SK-N-SH (cell line): ENCODE results near the gene AUTS2. TPM values are rescaled to one million over a fixed set of nuclear protein-coding genes. Genes with fewer than 3 reads are reported as not detected.

Source experiments
- CTCF ChIA-PET: fragments of 300-600, 350-600 bp; formaldehyde crosslinking; extraction: SDS; loops from one replicate; lab custom pipeline; 2021; lab: Yijun Ruan, JAX
- POLR2A ChIA-PET: fragments of 350-600 bp; sonication (Branson Sonifier 250); formaldehyde crosslinking; extraction: SDS; loops from one replicate; lab custom pipeline; 2020; ENCODE audit warnings: antibody characterized with exemption, inconsistent platforms; lab: Yijun Ruan, JAX
- DNase-seq: peaks from one replicate; pipeline ENCODE4 v3.0.0; 2012
- H2AFZ ChIP-seq: fragments of 200-600 bp; sonication (generic); 2 replicates; pipeline ENCODE4 v1.8.1; 2016; ENCODE audit warnings: antibody characterized with exemption, mild to moderate bottlenecking, low read depth
- H3F3A ChIP-seq: fragments of 200-600 bp; sonication (generic); replicated peaks from 2 replicates; pipeline ENCODE3; 2016; ENCODE audit warnings: antibody characterized with exemption, mild to moderate bottlenecking; ENCODE audit not compliant: insufficient read depth
- H3K27ac ChIP-seq, 2 experiments: fragments of 200-500 bp in 1 of 2; fragments of 200-600 bp in 1 of 2; sonication (Bioruptor generic) in 1 of 2; sonication (generic), shearing (Covaris generic) in 1 of 2; 2 replicates each; pipeline versions ENCODE4 v1.5.1 to v1.6.1; 2014 to 2016; ENCODE audit warnings: low read depth in 2 of 2, inconsistent platforms in 1 of 2, low read length in 1 of 2, mild to moderate bottlenecking in 1 of 2, mixed read lengths in 1 of 2
- H3K27me3 ChIP-seq: fragments of 200-600 bp; sonication (generic), shearing (Covaris generic); 2 replicates; pipeline ENCODE4 v1.6.1; 2016; ENCODE audit warnings: mixed run types; ENCODE audit not compliant: insufficient read depth
- H3K36me3 ChIP-seq, 2 experiments: fragments of 200-500 bp in 1 of 2; fragments of 200-600 bp in 1 of 2; sonication (Bioruptor generic) in 1 of 2; sonication (generic) in 1 of 2; replicated peaks in 1 of 2; 2 replicates each; pipeline versions ENCODE3 to v1.5.1; 2014 to 2016; ENCODE audit warnings: low read length in 1 of 2, mild to moderate bottlenecking in 1 of 2; ENCODE audit not compliant: insufficient read depth in 2 of 2, control insufficient read depth in 1 of 2
- H3K4me1 ChIP-seq, 2 experiments: fragments of 200-500 bp in 1 of 2; fragments of 200-600 bp in 1 of 2; sonication (Bioruptor generic) in 1 of 2; sonication (generic), shearing (Covaris generic) in 1 of 2; 2 replicates each; pipeline versions ENCODE4 v1.5.1 to v1.6.1; 2014 to 2016; ENCODE audit warnings: low read depth in 1 of 2, low read length in 1 of 2, mixed run types in 1 of 2; ENCODE audit not compliant: insufficient read depth in 2 of 2, control insufficient read depth in 1 of 2
- H3K4me2 ChIP-seq: fragments of 200-600 bp; sonication (generic), shearing (Covaris generic); 2 replicates; pipeline ENCODE4 v1.6.1; 2017; ENCODE audit warnings: mixed run types
- H3K4me3 ChIP-seq, 2 experiments: fragments of 200-500 bp in 1 of 2; fragments of 200-600 bp in 1 of 2; sonication (Bioruptor generic) in 1 of 2; sonication (generic), shearing (Covaris generic) in 1 of 2; 2 replicates each; pipeline versions ENCODE4 v1.5.1 to v1.8.1; 2014 to 2016; ENCODE audit warnings: low read depth in 2 of 2, inconsistent platforms in 1 of 2, low read length in 1 of 2, mild to moderate bottlenecking in 1 of 2, mixed read lengths in 1 of 2, moderate library complexity in 1 of 2
- H3K79me2 ChIP-seq: fragments of 200-600 bp; sonication (generic); 2 replicates; pipeline ENCODE4 v1.8.1; 2017; ENCODE audit warnings: mild to moderate bottlenecking; ENCODE audit not compliant: insufficient read depth
- H3K9ac ChIP-seq: fragments of 200-600 bp; sonication (generic); 2 replicates; pipeline ENCODE4 v1.6.1; 2017; ENCODE audit warnings: mixed run types
- H3K9me2 ChIP-seq: fragments of 200-600 bp; sonication (generic); 2 replicates; pipeline ENCODE4 v1.6.1; 2017; ENCODE audit warnings: mixed run types
- H3K9me3 ChIP-seq: fragments of 200-600 bp; sonication (generic); 2 replicates; pipeline ENCODE4 v1.6.1; 2017; ENCODE audit warnings: mixed run types, mild to moderate bottlenecking, moderate library complexity
- H4K20me1 ChIP-seq: fragments of 200-600 bp; sonication (generic); 2 replicates; pipeline ENCODE4 v1.6.1; 2017; ENCODE audit warnings: mild to moderate bottlenecking, mixed run types; ENCODE audit not compliant: insufficient read depth
- CHD2 ChIP-seq: fragments of 150-350 bp; IDR thresholded peaks from 2 replicates; pipeline ENCODE4 v1.6.1; 2018; ENCODE audit warnings: low read length; ENCODE audit not compliant: partially characterized antibody
- ELF1 ChIP-seq: IDR thresholded peaks from 2 replicates; pipeline ENCODE4 v1.4.0; 2012
- EZH2phosphoT487 ChIP-seq: fragments of 200-600 bp; sonication (generic); IDR thresholded peaks from 2 replicates; pipeline ENCODE4 v1.6.1; 2017; ENCODE audit warnings: low read depth, mixed run types, mild to moderate bottlenecking, antibody characterized with exemption, moderate library complexity, borderline replicate concordance
- FOSL2 ChIP-seq: IDR thresholded peaks from 2 replicates; pipeline ENCODE4 v1.4.0; 2012; ENCODE audit warnings: low read depth, mild to moderate bottlenecking, moderate library complexity, borderline replicate concordance
- FOXJ3 ChIP-seq: sonication (generic); formaldehyde crosslinking; IDR thresholded peaks from 2 replicates; pipeline ENCODE4 v1.5.1; 2020; ENCODE audit warnings: mild to moderate bottlenecking, missing genetic modification reagents
- FOXM1 ChIP-seq: IDR thresholded peaks from 2 replicates; pipeline ENCODE4 v1.4.0; 2012; ENCODE audit warnings: low read depth, mild to moderate bottlenecking
- GABPA ChIP-seq: IDR thresholded peaks from 2 replicates; pipeline ENCODE4 v1.4.0; 2012; ENCODE audit warnings: low read depth, mild to moderate bottlenecking
- GATA2 ChIP-seq: sonication (generic); formaldehyde crosslinking; IDR thresholded peaks from 2 replicates; pipeline ENCODE4 v1.5.0; 2020; ENCODE audit warnings: mild to moderate bottlenecking, missing genetic modification reagents
- JUND ChIP-seq: IDR thresholded peaks from 2 replicates; pipeline ENCODE4 v1.4.0; 2012
- MAX ChIP-seq: IDR thresholded peaks from 2 replicates; pipeline ENCODE4 v1.4.0; 2012; ENCODE audit warnings: low read depth
- POLR2AphosphoS5 ChIP-seq: IDR thresholded peaks from 2 replicates; pipeline ENCODE4 v1.6.1; 2012; ENCODE audit warnings: low read depth, low read length
- TAF1 ChIP-seq: IDR thresholded peaks from 2 replicates; pipeline ENCODE4 v1.6.1; 2012; ENCODE audit warnings: low read depth, mild to moderate bottlenecking, low read length, moderate library complexity, borderline replicate concordance
- TCF12 ChIP-seq: IDR thresholded peaks from 2 replicates; pipeline ENCODE4 v1.4.0; 2012
- USF1 ChIP-seq: IDR thresholded peaks from 2 replicates; pipeline ENCODE4 v1.4.0; 2012; ENCODE audit warnings: low read depth, borderline replicate concordance
- USF2 ChIP-seq: fragments of 150-350 bp; IDR thresholded peaks from 2 replicates; pipeline ENCODE4 v1.6.1; 2017; ENCODE audit warnings: antibody characterized with exemption, low read length, low read depth, borderline replicate concordance
- WGBS: methylation state at CpG from one replicate; pipeline ENCODE4 v1.1.6; 2017; ENCODE audit warnings: low lambda C conversion rate; 5-methylcytosine and 5-hydroxymethylcytosine counted together
- polyA plus RNA-seq, 3 experiments: library from polyadenylated mRNA; depleted of rRNA; stranded (reverse); fragments of >200 nt; gene quantifications; 2 replicates each; pipeline ENCODE4 v1.2.3, GENCODE V29; 2012

AUTS2 gene
- polyA plus RNA-seq, 1 of the 3 experiments (the other 2 are of a cell fraction): 15.6 TPM

- peaks cover 47% of the 10 kb centered on the region for H4K20me1 ChIP-seq
- H3K27ac ChIP-seq: no peak overlapping the region
- ChIA-PET POLR2A (no interaction called here), CTCF (interaction anchor here (1.0 kb wide), 1 partner anchor 27 kb away, joined by 3 read pairs; no protein-coding TSS in a partner anchor)
- H3K4me1 ChIP-seq: peaks cover 0 to 26% of the 10 kb centered on the region in 2 experiments; a peak in 3 of 4 replicates
- no peak for DNase-seq
- no peaks in the 10 kb centered on the region for H3K36me3 ChIP-seq
- H3K4me2 ChIP-seq: no peak overlapping the region
- no peaks in the 10 kb centered on the region for H3K27me3 ChIP-seq
- peaks cover 14% of the 10 kb centered on the region for H3K79me2 ChIP-seq
- no peaks in the 10 kb centered on the region for H3F3A ChIP-seq
- TF ChIP-seq FOSL2: no peak
- TF ChIP-seq ELF1: no peak
- no peak for TF ChIP-seq TCF12
- TF ChIP-seq USF2: no peak
- no peak for TF ChIP-seq TAF1
- no peak for TF ChIP-seq CHD2
- TF ChIP-seq GABPA: no peak
- no peak for TF ChIP-seq EZH2phosphoT487
- TF ChIP-seq GATA2: no peak
- TF ChIP-seq FOXJ3 (CRISPR knock-in tag): no peak
- TF ChIP-seq JUND: no peak
- TF ChIP-seq POLR2AphosphoS5: no peak
- TF ChIP-seq USF1: no peak
- no peak for TF ChIP-seq MAX
- H3K9ac ChIP-seq: no peak overlapping the region
- WGBS: 60% methylated on average over 4 of the region's 4 CpGs
- no peaks in the 10 kb centered on the region for H3K9me3 ChIP-seq
- H3K4me3 ChIP-seq: no peak overlapping the region
- H2AFZ ChIP-seq: no peak overlapping the region
- no peaks in the 10 kb centered on the region for H3K9me2 ChIP-seq
Measured at GRCh38 chr7:69645683-69646082, 47.4 kb downstream of the AUTS2 start.

- H3K9me3 ChIP-seq: no peaks in the 10 kb centered on the region
- no peaks in the 10 kb centered on the region for H3F3A ChIP-seq
- peaks cover 7 to 38% of the 10 kb centered on the region in 2 experiments; a peak in 3 of 4 replicates for H3K4me1 ChIP-seq
- H3K79me2 ChIP-seq: peaks cover 18% of the 10 kb centered on the region
- H3K9ac ChIP-seq: no peak overlapping the region
- no peaks in the 10 kb centered on the region for H3K36me3 ChIP-seq
- 93% methylated on average over 7 of the region's 7 CpGs for WGBS
- H4K20me1 ChIP-seq: peaks cover 34% of the 10 kb centered on the region
- ChIA-PET POLR2A (no interaction called here), CTCF (interaction anchor here (1.1 kb wide), 1 partner anchor 19 kb away, joined by 4 read pairs; no protein-coding TSS in a partner anchor)
- H3K27me3 ChIP-seq: no peaks in the 10 kb centered on the region
- H3K27ac ChIP-seq: no peak overlapping the region
- H2AFZ ChIP-seq: no peak overlapping the region
- no peak for DNase-seq
- H3K9me2 ChIP-seq: no peaks in the 10 kb centered on the region
- no peak overlapping the region for H3K4me2 ChIP-seq
- H3K4me3 ChIP-seq: no peak overlapping the region
- TF ChIP-seq POLR2AphosphoS5 (no peak), FOXM1 (no peak), GABPA (no peak)
- TF ChIP-seq, all 33 proteins: peak for 0
Measured at GRCh38 chr7:69651101-69651590, 52.9 kb downstream of the AUTS2 start.
